Anterior cingulate cortex (tissue), 58 donors: ENCODE data around the gene ANKH.
A peak's percentile ranks its signal among the peaks of the same experiment; 100 is the strongest.

ENCODE experiments used
- DNase-seq, 58 donors: peaks; one replicate each; lab custom pipeline; 2025; lab: John Stamatoyannopoulos, UW

The ANKH gene

DNA sequence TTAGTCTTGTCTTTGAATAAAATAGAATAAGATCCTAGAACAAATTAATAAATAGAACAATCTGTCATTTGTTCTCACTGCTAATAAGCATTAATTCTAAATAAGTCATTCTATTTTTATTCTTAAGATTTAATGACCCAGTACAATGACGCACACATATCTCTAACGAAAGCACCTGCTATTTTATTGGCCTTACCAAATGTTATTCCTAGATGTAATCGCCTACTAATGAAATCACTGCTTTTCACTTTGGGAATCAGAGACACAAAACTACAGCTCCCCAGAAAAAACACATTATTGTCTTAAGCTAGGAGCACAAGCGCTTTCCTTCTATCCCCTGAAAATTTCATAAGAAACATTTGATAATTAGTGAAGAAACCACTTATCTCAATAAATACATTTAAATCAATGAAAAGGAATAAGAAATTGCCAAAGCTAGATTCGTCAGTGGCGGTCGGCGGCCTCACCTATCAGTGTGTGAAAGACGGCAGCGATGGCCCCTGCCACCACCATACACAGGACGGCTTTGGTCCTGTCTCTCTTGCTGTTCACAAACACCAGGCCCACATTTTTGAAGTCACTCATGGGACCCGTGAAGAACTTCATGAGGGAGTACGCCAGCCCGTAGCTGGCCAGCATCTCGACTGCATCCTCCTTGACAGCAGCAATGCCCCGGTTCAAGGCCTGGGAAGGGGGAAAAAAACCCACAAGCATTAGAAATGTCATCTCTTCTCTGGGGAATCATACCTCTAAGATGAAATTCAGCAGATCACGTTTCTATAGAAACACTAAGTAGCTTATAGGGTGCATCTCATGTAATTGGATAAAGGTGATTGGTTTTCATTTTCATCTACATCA lies 102.8 kb downstream of the ANKH start:
- no peak for DNase-seq

GRCh38 chr5:14767735-14768507 lies 103.7 kb downstream of the ANKH start:
- DNase-seq, result no peak

DNA sequence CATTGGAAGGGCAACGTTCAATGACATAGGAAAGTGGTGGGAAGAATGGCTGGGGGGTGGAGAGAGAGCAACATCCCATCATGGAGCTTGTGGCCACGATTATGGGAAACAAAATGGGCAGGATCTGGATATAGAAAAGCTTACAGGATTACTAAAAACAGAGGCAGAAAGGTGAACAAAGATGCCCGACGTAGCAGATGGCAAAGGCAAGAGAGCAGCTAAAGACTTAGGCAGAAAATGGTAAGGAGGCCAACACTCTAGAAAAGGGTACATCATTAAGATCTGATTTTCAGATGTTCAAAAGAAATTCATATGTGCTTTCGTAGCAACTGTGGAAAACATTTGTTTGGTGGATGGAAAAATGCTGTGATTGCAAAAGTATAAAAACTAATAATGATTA lies 104.5 kb downstream of the ANKH start:
- DNase-seq, result no peak

DNA sequence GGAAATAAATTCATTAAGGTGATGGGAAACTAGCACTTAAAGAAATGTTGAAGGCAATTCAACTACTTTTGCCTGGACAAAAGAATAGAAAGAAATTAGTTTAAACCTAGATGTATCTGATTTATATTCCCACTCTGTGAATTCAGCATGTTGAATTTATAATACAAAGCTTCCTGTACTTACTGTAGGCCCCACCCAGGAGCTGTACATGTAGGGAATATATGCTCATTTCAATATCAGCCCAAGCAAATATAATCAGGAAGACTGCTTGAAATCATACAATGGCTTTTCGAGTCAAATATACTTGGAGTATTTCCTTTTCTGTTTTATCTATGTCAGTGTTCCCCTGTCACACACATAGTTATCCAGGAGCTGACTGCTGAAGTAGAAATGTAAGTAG lies 105.0 kb downstream of the ANKH start:
- DNase-seq, result no peak

GRCh38 chr5:14765587-14765986 lies 106.0 kb downstream of the ANKH start:
- DNase-seq, result no peak

GRCh38 chr5:14762549-14763216 lies 108.9 kb downstream of the ANKH start:
- no peak for DNase-seq

GRCh38 chr5:14760548-14761002 lies 111.0 kb downstream of the ANKH start:
- DNase-seq, result peak in 8 of 58 donors; percentile 18 to 32 (median 23)

- DNase-seq, result no peak
Measured at GRCh38 chr5:14759744-14760547, 111.6 kb downstream of the ANKH start.

DNA sequence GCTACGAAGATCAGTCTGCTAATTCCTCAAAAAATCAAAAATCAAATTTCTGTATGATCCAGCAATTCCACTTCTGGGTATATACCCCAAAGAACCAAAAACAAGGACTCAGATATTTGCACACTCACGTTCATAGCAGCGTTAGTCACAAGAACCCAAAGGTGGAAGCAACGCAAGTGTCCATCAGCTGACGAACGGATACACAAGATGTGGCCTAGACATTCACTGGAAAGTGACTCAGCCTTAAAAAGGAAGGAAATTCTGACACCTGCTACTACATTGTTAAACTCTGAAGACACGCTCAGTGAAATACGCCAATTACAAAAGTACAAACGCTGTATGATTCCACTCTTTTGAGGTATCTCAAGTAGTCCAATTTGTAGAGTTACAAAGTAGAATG lies 113.7 kb downstream of the ANKH start:
- DNase-seq, result no peak

- no peak for DNase-seq
Measured at GRCh38 chr5:14756478-14756877, 115.1 kb downstream of the ANKH start.

GRCh38 chr5:14753947-14754346 lies 117.6 kb downstream of the ANKH start:
- peak in 15 of 58 donors; percentile 10 to 71 (median 27) for DNase-seq

- DNase-seq, result no peak
Measured at GRCh38 chr5:14753292-14753691, 118.3 kb downstream of the ANKH start.

DNA sequence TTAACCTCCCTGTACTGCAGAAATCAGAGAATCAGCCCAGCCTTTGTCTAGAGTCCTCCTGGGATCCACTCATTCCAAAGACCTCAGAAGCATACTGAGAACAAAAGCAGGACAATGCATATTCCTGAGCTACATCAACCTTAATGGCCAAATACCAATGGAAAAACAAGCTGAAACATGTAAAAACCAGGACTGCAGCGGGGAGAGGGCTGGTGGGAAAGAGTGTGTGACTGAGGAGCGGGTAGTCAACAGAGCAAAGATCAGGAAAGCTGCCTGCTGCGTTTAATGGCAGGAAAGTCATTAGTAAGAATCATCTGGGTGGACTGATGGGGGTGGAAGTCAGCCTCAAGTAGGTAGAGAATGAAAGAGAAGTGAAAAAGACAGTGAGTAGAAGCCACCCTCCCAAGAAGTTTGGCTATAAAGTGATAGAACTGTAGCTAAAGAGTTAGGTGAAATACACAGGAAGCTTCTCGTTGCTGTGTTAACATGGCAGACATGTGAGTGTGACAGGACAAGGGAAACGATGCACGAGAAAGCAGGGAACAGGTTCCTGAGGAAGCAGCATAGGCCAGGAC lies 119.0 kb downstream of the ANKH start:
- DNase-seq, result no peak

- no peak for DNase-seq
Measured at GRCh38 chr5:14750712-14751111, 120.9 kb downstream of the ANKH start.

DNA sequence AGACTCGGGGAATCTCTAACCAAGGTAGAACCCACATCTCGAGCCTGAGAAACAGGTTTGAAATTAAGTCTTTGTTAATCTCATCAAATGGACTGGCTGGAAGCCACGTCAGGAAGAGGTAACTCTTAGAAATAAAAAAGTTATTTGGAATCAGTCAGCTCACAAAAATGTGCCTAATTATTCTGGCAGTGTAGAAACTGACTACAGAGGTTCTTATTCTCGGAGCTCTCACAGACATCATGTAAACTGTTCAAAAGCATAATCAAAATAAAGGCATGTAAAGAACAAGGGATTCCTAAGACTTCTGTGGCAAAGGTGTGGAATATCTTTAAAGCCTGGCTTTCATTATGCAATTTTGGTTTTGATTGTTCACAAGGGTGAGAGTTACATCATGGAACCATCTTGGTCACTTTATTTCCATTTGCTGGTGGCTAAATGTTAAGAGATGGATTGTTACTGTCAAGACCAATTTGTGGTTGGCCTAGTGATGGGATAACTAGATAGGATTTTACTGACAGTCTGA lies 121.9 kb downstream of the ANKH start:
- DNase-seq, result no peak

DNA sequence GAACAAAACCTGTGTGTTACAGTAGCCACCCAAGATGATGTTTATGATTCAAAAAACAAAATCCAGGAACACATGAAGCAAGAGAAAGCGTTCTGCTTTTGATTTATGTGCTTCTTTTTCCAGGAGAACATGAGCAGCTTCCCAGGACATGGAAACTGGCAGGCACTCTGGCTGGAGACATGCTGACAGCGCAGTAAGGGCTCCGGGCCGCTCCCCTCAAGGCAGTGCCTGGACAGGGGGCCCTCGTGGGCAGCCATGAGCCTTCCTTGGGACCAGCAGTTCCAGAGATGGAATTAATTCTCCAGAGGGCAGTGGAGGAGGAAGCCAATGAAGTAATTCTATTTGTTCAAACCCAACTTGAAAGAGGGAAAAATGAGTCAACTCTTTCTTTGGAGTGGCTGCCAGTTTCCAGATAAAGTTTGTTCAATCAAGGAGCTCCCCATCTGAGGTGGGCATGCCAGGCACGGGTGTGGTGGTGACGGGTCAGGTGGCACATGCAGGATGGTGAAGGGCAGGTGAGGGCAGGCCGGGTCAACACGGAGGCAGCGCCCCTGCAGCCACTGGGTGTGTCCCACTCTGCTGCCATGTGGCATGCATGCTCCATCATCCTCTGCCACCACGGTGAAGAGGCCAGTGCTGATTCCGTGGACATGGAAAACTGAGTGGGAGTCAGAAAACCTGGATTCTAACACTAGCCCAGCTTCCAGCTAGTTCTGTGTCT lies 123.2 kb downstream of the ANKH start:
- no peak for DNase-seq

DNA sequence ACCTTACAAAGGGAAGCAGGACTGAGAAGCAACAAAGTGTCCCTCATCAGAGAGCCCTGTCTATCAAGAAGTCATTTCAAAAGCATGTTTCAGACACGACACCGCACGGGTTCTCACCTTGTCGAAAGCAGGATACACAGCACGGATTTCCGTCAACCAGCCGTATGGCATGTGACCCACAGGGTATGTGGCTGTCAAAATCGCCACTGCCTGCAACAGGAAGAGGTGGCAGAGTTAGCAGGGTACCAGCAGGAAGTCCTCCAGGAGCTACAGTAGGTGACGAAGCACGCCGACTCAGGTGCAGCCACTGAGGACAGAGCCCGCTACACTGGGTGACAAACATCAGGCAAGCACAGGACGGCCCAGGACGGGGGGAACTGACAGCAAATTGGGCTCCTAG lies 125.8 kb downstream of the ANKH start:
- DNase-seq, result no peak

DNA sequence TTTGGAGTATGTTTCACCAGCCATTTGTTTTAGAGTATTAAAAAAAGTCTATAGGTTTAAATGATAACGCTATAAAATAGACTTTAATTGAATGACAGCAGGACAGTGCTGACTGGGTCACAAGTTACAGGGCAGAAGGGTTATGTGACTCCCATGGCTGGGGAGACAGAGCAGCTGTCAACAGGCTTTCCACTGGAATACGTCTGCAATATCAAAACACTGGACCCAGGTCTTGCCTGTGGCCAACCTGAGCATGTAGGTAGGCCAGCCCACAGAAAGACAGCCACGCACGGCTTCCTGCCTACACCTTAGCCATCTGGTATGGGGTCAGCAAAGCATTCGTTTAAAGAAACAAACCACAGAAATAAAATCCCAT lies 126.4 kb downstream of the ANKH start:
- no peak for DNase-seq
